GM18868 (cell line): ENCODE data around the gene VSTM4.

ENCODE experiments used
- ATAC-seq: cut with Tn5 transposase; IDR thresholded peaks from one replicate; pipeline ENCODE4 v1.9.1; 2021; ENCODE audit warnings: mild to moderate bottlenecking, moderate library complexity; ENCODE audit not compliant: unreplicated experiment

Gene VSTM4

GRCh38 chr10:49115015-49115795 lies at the start of gene VSTM4:
Gene VSTM4 (minus strand): TSS chr10:49115522. CDS start chr10:49115485, 37 bp downstream.
- no peak for ATAC-seq

- ATAC-seq: peak; percentile 94
Measured at GRCh38 chr10:49164559-49165188, 49.4 kb upstream of the VSTM4 start.

- no peak for ATAC-seq
Measured at GRCh38 chr10:49163741-49164140, 48.4 kb upstream of the VSTM4 start.

- no peak for ATAC-seq
Measured at GRCh38 chr10:49162761-49163310, 47.5 kb upstream of the VSTM4 start.

- no peak for ATAC-seq
Measured at GRCh38 chr10:49162063-49162462, 46.7 kb upstream of the VSTM4 start.

- ATAC-seq: no peak
Measured at GRCh38 chr10:49161411-49161997, 46.2 kb upstream of the VSTM4 start.

GRCh38 chr10:49160814-49161213 lies 45.5 kb upstream of the VSTM4 start:
- no peak for ATAC-seq

- no peak for ATAC-seq
Measured at GRCh38 chr10:49160110-49160509, 44.8 kb upstream of the VSTM4 start.

- no peak for ATAC-seq
Measured at GRCh38 chr10:49158915-49159314, 43.6 kb upstream of the VSTM4 start.

GRCh38 chr10:49158404-49158803 lies 43.1 kb upstream of the VSTM4 start:
- ATAC-seq: no peak

GRCh38 chr10:49157229-49157628 lies 41.9 kb upstream of the VSTM4 start:
- ATAC-seq: no peak

GRCh38 chr10:49154641-49155040 lies 39.3 kb upstream of the VSTM4 start:
- ATAC-seq: no peak

GRCh38 chr10:49153971-49154370 lies 38.6 kb upstream of the VSTM4 start:
- no peak for ATAC-seq

GRCh38 chr10:49153115-49153514 lies 37.8 kb upstream of the VSTM4 start:
- ATAC-seq: no peak

- ATAC-seq: no peak
Measured at GRCh38 chr10:49152663-49153062, 37.3 kb upstream of the VSTM4 start.

GRCh38 chr10:49152037-49152436 lies 36.7 kb upstream of the VSTM4 start:
- no peak for ATAC-seq

- no peak for ATAC-seq
Measured at GRCh38 chr10:49151481-49151880, 36.2 kb upstream of the VSTM4 start.

GRCh38 chr10:49151025-49151445 lies 35.7 kb upstream of the VSTM4 start:
- ATAC-seq: no peak

GRCh38 chr10:49150426-49150825 lies 35.1 kb upstream of the VSTM4 start:
- ATAC-seq: no peak

- ATAC-seq: no peak
Measured at GRCh38 chr10:49149881-49150280, 34.6 kb upstream of the VSTM4 start.

GRCh38 chr10:49144058-49144720 lies 28.9 kb upstream of the VSTM4 start:
- no peak for ATAC-seq
